ENCODE data around the gene ASPHD2.
A peak's percentile ranks its signal among the peaks of the same experiment; 100 is the strongest.

ASPHD2 gene

GRCh38 chr22:26457661-26458272 is 28.7 kb downstream of the ASPHD2 start:
- Histone ChIP-seq H3K27ac (ENCODE audit: low read length) (no peak overlapping the region), H2AFZ (ENCODE audit: low read depth, low read length) (no peak overlapping the region), H3K9ac (ENCODE audit: low read depth, low read length) (no peak overlapping the region), H3K4me2 (ENCODE audit: insufficient read depth, low read length) (no peak overlapping the region), H3K9me3 (ENCODE audit: insufficient read depth, low read length, severe bottlenecking) (no peaks in the 10 kb centered on the region), H4K20me1 (ENCODE audit: insufficient read depth, low read length) (peaks cover 21% of the 10 kb centered on the region; the same call in 1 of the 2 replicates), H3K4me1 (ENCODE audit: insufficient read depth, low read length) (no peaks in the 10 kb centered on the region), H3K4me3 (ENCODE audit: low read depth in 1 of 2, low read length in 2 of 2) (no peak overlapping the region), H3K79me2 (ENCODE audit: insufficient read depth, low read length) (peaks cover 30% of the 10 kb centered on the region), H3K36me3 (ENCODE audit: insufficient read depth, low read length) (peaks cover 85% of the 10 kb centered on the region), H3K27me3 (ENCODE audit: insufficient read depth, low read length, poor library complexity) (no peaks in the 10 kb centered on the region)
- no peak for DNase-seq
- ATAC-seq (ENCODE audit: insufficient read depth, low read depth), result no peak
- TF ChIP-seq CTCF (IDR thresholded peaks at IDR 0.05; ENCODE audit: borderline replicate concordance, extremely low read depth, low read length, poor library complexity, severe bottlenecking) (no peak), EZH2 (IDR thresholded peaks at IDR 0.05; ENCODE audit: borderline replicate concordance, low read depth, low read length, severe bottlenecking) (no peak)

GRCh38 chr22:26460202-26460601 is 31.1 kb downstream of the ASPHD2 start:
- Histone ChIP-seq H3K9me3 (ENCODE audit: insufficient read depth, low read length, severe bottlenecking) (no peaks in the 10 kb centered on the region), H3K27ac (ENCODE audit: low read length) (no peak overlapping the region), H3K36me3 (ENCODE audit: insufficient read depth, low read length) (peaks cover 94% of the 10 kb centered on the region), H3K4me1 (ENCODE audit: insufficient read depth, low read length) (0 out of 2 replicates have a peak, but pooled peaks cover 2% of the 10 kb centered on the region), H4K20me1 (ENCODE audit: insufficient read depth, low read length) (peaks cover 30% of the 10 kb centered on the region), H3K4me3 (ENCODE audit: low read depth in 1 of 2, low read length in 2 of 2) (no peak overlapping the region), H3K9ac (ENCODE audit: low read depth, low read length) (no peak overlapping the region), H3K4me2 (ENCODE audit: insufficient read depth, low read length) (no peak overlapping the region), H2AFZ (ENCODE audit: low read depth, low read length) (no peak overlapping the region), H3K27me3 (ENCODE audit: insufficient read depth, low read length, poor library complexity) (no peaks in the 10 kb centered on the region), H3K79me2 (ENCODE audit: insufficient read depth, low read length) (peaks cover 40% of the 10 kb centered on the region)
- TF ChIP-seq CTCF (IDR thresholded peaks at IDR 0.05; ENCODE audit: borderline replicate concordance, extremely low read depth, low read length, poor library complexity, severe bottlenecking), result no peak
- no peak for TF ChIP-seq EZH2 (IDR thresholded peaks at IDR 0.05; ENCODE audit: borderline replicate concordance, low read depth, low read length, severe bottlenecking)
- ATAC-seq (ENCODE audit: insufficient read depth, low read depth), result no peak
- no peak for DNase-seq

GRCh38 chr22:26461188-26461810 is 32.2 kb downstream of the ASPHD2 start:
- Histone ChIP-seq H3K79me2 (ENCODE audit: insufficient read depth, low read length) (peaks cover 40% of the 10 kb centered on the region), H3K9ac (ENCODE audit: low read depth, low read length) (no peak overlapping the region), H4K20me1 (ENCODE audit: insufficient read depth, low read length) (peaks cover 30% of the 10 kb centered on the region), H3K27me3 (ENCODE audit: insufficient read depth, low read length, poor library complexity) (no peaks in the 10 kb centered on the region), H3K4me2 (ENCODE audit: insufficient read depth, low read length) (no peak overlapping the region), H2AFZ (ENCODE audit: low read depth, low read length) (no peak overlapping the region), H3K27ac (ENCODE audit: low read length) (no peak overlapping the region), H3K9me3 (ENCODE audit: insufficient read depth, low read length, severe bottlenecking) (no peaks in the 10 kb centered on the region), H3K36me3 (ENCODE audit: insufficient read depth, low read length) (peaks cover 97% of the 10 kb centered on the region), H3K4me1 (ENCODE audit: insufficient read depth, low read length) (0 out of 2 replicates have a peak, but pooled peaks cover 2% of the 10 kb centered on the region), H3K4me3 (ENCODE audit: low read depth in 1 of 2, low read length in 2 of 2) (no peak overlapping the region)
- peak; percentile 25 for DNase-seq
- peak; percentile 69 for ATAC-seq (ENCODE audit: insufficient read depth, low read depth)
- TF ChIP-seq EZH2 (IDR thresholded peaks at IDR 0.05; ENCODE audit: borderline replicate concordance, low read depth, low read length, severe bottlenecking) (no peak), CTCF (IDR thresholded peaks at IDR 0.05; ENCODE audit: borderline replicate concordance, extremely low read depth, low read length, poor library complexity, severe bottlenecking) (peak; percentile 74)
